Measurements from ENCODE around the gene AP1S1.
A peak's percentile ranks its signal among the peaks of the same experiment; 100 is the strongest.

Gene AP1S1

DNA sequence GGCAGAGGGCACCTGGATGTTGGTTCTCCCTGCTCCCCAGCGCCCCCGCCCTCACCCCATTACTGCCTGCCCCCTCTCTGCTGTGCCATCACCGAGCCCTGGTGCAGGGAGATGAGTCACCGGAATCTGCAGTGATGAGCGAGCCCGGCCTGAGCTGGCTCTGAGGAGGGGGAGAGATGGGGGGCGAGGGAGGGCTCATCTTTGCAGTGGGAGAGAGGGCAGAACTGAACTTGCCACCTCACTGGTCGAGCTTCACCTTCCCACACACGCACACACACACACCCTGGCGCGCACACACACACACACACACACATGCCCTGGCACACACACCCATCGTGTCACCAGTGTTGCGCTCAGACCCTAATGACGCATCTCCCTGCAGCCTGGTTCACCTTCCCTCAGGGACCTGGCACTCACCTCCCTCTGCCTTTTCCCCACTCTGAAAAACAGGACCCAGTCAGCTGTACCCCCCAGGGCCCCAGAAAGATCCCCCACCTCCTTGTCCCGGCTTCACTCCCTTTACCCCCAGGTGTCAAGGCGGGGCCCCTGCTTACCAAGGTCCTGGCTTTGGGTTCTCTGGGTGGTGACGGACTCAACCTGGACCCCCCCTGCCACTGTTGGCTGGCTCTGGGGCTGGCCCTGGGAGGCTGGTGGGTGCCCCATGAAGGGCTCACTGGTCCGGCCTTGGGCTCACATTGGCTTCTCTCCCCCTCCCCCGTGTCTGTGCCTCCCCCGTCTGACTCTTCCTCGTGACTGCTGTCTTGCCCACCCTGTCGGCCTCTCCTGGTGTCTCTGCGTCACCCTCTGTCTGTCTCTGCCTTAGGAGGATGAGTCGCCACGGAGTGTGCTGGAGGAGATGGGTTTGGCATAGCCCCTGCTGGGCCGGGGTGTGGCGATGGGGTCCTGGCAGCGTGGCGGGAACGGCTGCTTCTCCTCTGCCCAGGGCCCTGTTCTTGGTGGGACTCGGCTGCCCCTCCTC lies 5.7 kb downstream of the AP1S1 start:
- no peak for DNase-seq

DNA sequence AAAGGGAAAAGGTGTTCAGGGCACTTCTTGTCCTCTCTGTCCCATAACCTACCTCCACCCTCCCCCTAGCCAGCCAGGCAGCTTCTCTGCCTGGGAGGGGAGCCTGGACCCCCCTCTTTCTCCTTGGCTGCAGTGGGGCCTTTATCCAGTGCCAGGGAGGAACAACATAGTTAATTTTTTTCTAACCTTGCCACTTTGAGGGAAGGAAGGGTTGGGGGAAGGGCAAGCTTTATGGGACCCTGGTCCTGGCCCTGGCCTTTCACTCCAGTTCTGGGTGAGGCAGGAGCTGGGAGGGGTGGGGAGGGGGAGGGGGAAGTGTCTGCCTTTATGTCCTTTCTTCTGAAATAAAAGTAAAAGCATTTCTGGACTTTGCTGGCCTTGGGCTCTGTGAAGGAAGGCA lies 6.6 kb downstream of the AP1S1 start:
- no peak for DNase-seq

DNA sequence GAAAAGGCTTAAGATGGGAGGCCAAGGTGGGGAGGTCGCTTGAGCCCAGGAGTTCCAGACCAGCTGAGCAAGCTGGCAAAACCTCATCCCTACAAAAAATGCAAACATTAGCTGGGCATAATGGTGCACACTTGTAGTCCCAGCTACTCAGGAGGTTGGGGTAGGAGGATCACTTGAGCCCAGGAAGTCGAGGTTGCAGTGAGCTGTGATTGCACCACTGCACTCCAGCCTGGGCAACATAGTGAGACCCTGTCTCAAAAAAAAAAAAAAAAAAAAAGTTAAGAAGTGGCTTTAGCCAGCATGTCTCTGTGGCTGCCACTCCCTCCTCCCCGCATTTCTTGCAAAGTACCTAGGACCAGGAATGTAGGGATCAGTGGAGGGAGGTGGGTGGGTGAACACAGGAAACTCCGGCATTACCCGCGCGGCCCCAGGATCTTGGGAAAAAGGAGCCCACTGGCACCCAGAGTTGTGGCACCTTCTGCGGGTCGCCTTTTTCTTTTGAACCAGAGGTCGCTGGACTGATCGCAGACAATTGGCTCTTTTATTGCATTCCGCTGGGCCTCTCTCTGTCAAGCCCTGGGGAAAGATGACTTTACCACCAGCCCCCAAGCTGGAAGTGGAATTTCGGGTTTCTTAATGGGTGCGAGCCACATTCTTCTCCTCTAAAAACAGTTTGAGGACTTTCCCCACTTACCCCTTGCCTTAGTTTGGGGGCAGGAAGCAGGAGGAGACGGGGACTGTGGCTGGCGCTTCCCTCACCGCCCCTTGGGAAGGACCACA lies 7.6 kb downstream of the AP1S1 start:
- DNase-seq, result no peak

DNA sequence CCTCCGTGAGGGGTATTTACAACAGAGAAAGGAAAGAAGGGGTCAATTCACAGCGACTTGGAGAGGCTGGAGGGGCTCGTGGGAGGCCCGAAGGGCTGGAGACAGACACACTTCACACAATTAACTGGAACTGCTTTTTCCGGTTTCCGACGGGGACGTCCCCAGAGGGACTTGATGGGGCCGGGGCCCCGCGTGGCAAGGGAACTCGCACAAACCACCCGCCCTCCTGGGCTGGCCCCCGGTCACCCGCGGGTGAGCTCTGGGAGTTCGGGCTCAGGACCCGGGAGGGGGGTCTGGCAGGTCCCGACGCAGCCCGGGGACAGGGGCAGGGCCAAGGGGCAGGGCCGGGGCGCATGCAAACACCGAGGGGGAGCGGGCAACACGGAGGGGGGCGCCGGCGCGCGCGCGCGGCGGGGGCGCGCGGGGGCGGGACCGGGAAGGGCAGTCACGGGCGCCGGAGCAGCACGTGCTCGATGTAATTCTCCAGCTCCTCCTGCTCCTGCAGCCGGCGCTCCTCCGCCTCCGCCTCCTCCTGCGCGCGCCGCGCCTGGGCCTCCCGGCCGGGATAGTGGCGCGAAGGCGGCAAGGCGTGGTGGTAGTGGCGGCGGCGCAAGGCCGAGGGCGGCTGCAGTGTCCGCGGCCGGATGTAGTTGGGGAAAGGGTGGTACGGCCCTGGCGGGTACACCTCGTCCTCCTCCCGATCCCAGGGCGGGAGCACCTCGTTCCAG lies 8.4 kb downstream of the AP1S1 start:
- DNase-seq, result no peak

DNA sequence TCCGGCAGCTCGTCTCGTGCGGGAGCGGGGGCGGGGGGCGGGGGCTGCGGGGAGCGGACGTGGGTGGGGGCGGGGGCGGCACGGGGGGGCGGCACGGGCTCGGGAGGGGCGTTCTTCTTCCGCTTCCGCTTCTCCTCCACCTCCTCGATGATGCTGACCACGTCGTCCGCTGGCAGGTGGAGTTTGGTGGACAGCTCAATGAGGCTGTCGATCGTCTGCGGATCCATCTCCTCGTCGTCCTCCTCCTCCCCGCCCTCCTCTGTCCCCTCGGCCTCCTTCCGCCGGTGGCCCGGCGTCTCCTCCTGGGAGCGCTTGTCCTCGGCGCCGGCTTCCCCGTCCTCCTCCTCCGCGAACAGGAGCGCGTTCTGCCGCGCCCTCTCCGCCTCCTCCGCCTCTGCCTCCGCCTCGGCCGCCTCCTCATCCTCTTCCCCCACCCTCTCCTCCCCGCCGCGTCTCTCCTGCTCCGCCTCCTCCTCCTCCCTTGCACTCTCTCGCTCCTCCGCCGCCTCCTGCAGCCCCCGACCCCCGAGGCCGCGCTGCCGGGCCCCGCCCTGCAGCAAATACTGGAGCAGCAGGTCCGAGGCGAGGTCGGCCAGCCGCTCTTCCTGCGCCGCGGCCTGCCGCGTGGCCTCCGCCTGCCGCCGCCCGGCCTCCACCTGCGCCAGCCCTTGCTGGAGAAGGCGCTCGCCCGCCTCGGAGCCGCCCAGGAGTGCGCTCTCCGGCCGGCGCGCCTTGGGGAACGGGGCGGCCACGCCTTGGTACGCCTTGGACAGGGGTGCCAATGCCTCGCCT lies 9.2 kb downstream of the AP1S1 start:
- DNase-seq, result peak; percentile 35 to 42

DNA sequence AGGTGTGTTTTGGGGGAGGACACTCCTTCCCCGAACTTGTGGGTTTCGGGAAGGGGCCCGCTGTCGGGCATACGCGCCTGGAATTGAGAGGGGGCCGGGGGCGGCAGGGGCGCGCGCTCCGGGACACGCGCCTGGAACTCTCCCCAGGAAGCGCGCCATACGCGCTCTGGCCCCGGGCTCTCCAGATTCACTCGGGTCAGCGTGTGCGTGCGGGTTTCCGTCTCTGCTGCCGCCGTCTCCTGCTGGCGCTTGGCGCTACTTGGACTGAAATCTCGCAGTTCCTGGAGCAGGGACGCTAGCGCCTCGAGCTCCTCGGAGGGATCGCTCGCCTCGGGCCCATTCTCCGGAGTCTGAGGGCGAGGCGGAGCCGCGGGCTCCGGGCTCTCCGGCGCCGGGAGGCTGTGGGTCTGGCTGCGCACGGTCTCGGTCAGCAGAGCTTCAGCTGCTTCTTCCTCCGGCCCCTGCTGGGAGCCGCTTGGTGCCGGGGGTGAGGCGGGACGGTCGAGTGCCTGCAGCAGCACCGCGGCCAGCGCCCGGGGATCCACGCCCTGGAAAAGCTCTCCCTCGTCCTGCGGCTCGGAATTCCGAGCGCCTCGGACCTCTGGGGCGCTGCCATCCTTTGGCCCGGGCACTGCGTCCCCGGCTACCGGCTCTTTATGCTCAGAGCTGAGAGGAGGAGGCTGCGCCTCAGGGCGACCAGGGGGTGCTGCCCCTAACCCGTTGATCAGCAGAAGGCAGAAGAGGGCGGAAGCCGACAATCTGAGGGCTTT lies 10.0 kb downstream of the AP1S1 start:
- no peak for DNase-seq

DNA sequence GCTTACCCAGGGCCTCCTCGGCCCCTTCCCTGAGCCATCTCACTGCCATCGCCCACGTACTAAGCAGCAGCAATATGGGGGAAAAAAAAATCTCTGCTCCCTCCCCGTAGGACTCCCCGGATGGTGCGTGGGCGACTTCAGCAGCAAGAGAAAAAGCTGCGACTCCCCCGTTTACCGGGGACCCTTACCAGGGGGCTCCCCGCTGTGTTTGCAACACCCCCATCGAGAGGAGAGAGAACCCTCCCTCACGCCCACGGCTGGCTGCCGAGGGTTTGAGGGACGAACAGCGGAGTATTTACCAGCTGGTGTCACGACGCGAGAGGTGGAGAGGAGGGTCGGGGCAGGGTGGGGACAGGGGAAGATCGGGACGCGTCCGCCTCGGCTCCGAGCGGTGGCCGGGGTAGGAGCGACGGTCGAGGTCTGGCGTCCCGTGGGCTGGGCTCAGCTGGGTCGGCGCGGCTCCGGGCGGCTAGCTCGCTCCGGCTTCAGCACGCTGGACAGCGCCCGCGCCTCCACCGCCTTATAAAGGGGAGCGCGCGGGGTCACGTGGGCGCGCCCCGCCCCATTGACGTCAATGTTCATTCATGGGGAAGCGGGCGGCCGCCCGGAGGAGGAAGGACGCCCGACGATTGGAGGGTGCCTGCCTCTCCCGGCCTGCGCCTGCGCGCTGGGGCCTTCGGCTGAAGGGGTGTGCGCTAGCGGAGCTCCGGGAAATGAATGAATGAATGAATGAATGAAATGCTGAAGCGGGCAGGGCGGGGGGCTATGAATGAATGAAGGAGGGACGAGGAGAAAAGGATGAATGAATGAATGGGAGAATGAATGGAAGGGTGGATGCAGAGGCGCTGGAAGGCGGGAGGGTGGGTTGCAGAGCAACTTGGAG lies 11.0 kb downstream of the AP1S1 start, which contains the start of gene VGF:
TSS of gene VGF (minus strand) at position 495 of the 883 bp plus-strand sequence. CDS start 726 bp downstream, outside the sequence.
- peak; percentile 89 to 90 for DNase-seq

DNA sequence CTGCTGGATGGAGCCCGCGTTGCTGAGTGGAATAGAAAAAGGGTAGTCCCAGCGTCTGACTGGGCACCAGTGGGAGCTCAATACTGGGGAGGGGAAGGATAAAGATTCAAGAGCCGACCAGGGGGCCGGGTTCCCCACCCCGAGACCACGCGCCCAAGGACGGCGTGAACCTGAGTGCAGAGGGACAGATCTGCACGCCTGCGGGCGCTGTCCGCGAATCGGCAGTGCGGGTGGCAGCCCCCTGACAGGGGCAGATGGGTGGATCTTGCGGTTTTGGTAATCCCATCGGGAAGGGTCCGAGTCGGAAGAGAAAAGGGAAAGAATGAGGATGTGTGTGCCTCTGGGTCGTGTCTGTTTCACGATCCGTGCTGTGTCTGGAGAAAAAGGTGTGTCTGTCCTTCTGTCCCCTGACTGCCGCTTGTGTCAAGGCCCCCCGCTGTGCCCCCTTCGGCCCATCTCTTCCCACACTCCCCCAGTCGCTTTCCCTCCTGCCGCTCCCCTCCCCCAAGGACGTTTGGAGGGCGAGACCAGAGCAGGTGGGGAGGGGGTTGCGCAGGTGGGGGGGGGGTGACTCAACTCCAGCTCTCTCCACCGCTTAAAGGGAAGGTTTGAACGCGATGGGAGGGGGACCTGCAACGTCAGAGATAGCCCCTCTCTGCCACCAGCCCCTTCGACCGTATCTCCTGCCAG lies 11.8 kb downstream of the AP1S1 start:
- DNase-seq, result no peak

DNA sequence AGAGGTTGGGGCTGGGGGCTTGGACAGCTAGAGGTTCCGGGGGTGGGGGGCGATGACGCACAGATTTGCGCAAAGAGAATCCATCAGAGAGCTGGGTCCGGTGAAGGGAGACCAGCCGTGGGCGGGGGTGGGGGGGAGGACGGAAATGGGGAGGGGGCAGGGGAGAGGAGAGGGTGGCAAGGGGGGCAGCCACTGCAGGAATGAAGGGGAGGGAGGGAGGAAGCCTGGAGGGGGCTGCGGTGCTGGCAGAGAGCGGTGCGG lies 12.3 kb downstream of the AP1S1 start:
- DNase-seq, result no peak

DNA sequence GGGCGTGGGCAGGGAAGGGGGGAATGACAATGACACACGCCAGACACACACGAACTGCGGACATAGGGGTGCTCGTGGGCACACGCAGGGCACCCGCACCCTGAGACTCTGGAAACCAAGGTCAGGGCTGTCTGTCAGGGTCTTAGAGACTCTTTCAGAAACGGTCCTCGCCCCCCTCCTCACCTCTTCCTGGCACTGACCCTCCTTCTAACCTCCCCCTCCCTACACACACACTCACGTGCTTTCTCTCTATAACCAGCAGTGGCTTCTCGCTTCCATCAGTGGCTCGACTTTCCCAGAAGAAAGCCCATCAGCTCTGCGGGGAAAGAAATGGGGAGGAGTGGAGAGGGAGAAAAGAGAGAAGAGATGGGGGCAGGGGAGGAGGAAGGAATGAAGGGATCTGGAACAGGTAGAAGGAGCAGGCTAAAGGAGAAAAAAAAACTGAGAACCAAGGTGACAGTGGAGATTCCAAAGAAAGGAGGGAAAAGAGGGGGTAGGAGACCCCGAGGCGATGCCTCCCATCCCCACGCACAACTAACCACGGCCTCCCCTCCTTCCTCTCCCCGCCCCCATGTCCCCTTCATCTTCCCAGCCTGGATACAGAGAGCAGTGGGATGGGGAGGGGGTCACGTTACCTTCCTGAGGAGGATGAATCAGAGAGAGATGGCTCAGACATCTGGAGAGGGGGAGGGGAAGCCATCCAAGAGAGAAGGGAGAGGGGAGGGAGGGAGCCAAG lies 12.8 kb downstream of the AP1S1 start:
- DNase-seq, result no peak

DNA sequence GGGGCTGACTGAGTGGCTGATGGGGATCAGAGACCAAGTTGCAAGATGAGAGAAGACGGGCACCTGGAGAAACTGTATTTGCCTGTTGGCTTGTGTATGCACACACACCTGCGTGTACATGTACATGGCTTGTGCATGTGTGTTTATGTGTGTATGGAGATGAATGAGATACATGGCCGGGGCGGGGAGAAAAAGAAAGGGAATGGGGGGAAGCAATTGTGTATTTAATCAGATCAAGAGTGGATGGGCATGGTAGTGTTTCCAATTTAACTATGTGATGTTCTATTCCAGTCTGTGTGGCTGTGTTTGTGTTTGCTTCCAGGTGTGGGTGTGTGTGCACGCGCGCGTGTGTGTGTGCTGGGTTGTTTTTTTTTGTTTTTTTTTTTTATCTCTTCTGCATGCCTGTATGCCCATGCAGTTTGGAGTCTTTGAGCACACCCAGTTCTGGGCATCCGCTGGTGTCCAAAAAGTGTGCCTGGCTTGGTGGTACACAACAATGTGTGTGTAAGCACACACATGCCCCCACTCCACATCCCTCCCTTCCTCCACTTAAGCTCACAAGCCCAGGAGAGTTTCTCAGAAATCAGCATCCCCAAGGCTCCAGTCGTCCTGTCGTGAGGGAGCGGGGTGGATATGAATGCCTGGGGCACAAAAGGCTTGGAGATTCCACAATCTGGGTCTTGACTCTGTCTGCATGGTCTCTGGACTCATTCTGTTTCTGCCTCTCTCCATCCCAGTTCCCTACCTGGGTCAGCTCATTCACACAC lies 13.6 kb downstream of the AP1S1 start:
- no peak for DNase-seq

DNA sequence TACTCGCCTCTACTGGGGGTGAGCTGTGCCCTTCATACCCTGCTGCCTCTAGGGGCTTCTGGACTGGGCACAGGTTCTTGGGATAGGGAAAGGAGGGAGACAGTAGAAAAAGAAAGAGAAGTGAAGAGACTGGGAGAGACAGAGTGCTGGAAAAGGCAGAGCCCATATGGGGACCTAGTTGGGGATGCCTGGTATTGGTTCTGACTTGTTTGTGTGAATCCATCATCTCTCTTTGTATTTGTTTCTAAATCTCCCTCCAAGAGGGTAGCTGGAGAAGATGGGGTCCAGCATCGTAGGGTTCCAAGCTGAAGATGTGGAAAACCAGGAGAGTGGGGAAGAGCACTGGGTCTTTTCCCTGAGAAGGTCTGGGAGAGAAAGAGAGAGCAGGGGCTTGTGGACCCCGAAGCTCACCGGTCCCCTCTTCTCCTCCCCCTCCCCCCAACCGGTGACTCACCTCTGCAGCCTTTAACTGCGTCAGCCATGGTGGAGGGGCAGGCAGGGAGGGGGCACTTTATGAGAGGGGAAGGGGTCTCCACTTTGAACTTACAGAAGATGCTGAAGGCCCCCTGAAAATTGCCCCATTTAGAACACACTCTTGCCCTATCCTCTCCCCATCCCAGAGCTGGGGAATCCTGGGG lies 14.3 kb downstream of the AP1S1 start:
- DNase-seq, result no peak

DNA sequence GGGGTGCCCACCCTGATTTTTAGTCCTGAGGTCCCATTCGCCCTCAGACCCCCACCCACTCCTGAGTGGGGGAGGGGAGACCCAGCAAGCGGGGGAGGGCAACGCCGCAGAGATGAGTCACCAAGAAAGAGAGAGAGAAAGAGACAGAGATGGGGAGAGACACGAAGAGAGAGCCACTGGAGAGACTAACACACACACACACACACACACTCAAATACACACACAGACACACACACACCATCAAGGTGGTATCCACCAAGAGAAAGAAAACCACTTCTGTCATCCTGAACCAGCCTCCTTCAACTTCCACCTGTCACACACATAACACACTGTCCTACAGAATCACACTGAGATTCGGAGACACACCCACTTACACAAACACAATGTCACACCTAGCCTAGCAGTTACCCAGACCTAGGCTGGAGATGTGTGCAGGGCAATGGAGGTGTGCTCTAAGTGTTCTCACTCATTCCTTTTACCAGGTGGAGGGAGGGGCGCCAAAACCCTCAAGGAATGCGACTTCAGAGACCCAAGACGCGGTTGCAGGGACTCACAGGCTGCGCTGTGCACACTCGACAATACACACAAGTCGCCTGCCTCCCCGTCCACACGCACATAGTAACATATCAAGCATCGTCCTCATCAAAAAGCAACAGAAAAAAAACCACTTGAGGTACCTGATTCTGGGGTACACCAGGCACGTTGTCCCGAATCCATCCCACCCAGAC lies 15.0 kb downstream of the AP1S1 start:
- no peak for DNase-seq

DNA sequence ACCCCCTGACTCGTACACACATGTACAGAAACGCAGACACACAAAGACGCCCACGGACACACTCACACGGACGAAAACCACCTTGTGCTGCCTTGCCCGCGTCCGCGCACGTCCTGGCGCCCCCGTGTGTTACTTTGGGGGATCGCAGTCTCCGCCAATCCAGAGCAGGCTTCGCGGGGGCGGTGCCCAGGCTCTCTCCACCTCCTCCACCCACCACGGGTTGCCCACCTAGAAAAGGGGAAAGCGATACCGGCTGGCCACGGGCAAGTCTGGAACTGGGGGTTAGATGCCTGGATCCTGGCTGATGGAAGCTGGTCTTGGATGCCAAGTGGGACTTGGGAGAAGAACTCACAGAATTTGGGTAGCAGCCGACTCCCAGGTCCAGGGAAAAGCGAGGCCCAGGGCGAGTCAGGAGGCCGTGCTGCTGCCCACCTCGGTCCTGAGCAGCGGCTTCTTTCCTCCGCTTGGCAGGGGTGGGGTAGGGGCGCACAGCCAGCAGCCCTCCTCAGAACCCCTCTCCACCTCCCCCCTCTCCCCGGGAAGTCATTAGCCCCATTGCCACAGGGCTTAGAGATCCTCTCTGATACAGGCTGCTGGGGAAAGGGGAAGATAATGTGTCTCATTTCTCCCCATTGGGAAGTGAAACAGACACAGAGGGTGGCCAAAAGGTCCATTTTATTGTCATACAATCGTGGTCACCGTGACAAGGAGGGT lies 15.7 kb downstream of the AP1S1 start:
- peak; percentile 79 to 82 for DNase-seq

DNA sequence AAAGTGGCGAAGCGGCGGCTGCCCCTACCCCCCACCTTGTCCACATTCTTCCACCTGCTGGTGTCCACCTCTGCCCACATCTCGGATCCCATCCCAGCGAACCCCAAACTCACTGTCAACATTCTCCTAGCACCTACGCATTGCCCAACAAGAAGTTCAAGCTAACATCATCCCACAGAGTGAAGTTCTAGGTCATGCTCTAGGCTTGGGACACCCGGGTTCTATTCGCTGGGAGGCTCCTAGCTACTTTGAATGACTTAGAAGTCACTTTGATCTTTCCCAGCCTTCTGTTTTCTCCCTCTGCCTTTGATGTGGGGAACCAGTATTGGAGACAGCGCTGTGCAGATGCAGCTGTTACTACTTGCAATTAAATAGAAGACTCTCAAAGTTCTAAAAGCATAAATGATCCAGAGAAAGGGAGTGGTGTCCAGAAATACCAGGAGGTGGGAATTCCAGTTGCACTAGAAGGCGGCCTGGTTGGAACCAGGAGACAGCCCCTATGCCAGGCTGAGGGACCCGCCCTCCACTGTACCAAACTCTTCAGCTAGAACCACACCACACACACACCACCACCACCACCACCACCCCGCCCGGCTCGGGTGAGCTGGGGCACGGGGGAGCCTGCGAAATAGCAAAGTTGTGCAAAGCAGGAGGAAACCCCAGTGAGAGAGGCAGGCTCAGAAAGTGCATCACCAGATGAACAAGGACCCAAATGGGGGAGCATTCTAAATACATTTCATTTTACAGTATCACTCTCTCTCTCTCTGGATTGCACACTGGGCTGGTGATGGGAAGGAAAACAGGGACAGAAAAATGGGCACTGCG lies 16.6 kb downstream of the AP1S1 start:
- no peak for DNase-seq

DNA sequence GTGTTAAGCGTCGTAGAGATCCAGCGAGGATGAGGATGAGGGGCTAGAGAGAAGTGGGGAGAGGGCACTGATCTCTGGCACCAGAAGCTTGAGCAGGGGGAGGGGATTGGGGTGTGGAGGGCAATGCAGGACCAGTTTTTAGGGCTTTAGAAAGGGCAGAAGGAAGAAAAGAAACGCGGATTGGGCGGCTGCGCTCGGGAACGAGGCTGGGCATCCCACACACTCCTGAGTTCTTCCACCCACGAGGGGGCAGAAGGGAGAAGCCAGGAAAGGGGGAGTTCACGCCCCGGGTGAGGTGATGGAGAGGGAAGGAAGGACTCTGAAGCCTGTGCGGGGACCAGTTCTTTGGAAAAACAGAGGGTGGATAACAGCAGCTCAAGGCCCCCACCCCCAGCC lies 17.2 kb downstream of the AP1S1 start:
- DNase-seq, result no peak

Measured in activated CD4-positive, alpha-beta T cell treated with anti-CD3 and anti-CD28 coated beads, Interleukin-2, amount 50 U/mL, for 4 hours (primary cell).